ENCODE data around the gene COLQ.

COLQ gene

DNA sequence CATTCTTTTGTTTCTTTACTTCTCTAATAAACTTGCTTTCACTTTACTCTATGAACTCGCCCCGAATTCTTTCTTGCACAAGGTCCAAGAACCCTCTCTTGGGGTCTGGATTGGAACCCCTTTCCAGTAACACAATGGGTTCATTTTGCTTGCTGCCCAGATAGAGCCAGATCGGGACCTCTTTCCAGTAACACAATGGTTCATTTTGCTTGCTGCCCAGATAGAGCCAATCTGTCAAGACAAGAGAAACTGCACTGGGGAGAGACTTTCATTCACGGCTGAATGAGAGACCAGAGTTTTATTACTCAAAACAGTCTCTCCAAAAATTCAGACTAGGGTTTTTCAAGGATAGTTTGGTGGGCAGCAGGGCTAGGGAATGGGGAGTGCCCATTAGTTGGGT, 119.6 kb downstream of the COLQ start:
- H3K27ac ChIP-seq: no peak overlapping the region
- no peak for TF ChIP-seq ZFX (IDR thresholded peaks at IDR 0.05)
- TF ChIP-seq, protein P1, sequence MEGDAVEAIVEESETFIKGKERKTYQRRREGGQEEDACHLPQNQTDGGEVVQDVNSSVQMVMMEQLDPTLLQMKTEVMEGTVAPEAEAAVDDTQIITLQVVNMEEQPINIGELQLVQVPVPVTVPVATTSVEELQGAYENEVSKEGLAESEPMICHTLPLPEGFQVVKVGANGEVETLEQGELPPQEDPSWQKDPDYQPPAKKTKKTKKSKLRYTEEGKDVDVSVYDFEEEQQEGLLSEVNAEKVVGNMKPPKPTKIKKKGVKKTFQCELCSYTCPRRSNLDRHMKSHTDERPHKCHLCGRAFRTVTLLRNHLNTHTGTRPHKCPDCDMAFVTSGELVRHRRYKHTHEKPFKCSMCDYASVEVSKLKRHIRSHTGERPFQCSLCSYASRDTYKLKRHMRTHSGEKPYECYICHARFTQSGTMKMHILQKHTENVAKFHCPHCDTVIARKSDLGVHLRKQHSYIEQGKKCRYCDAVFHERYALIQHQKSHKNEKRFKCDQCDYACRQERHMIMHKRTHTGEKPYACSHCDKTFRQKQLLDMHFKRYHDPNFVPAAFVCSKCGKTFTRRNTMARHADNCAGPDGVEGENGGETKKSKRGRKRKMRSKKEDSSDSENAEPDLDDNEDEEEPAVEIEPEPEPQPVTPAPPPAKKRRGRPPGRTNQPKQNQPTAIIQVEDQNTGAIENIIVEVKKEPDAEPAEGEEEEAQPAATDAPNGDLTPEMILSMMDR (conservative IDR thresholded peaks at IDR 0.05): no peak
